NB4 (cell line): ENCODE measurements around the gene CDKN2D.

ENCODE experiments used
- CTCF ChIP-seq: IDR thresholded peaks from one replicate; pipeline ENCODE4 v1.5.1; 2012; ENCODE audit warnings: low read depth, low read length
- MYC ChIP-seq: IDR thresholded peaks from 2 replicates; pipeline ENCODE4 v1.6.1; 2011; ENCODE audit warnings: low read depth, low read length
- POLR2A ChIP-seq: IDR thresholded peaks from 2 replicates; pipeline ENCODE4 v1.6.1; 2011; ENCODE audit warnings: mild to moderate bottlenecking; ENCODE audit not compliant: insufficient read length; ENCODE audit errors: extremely low read depth

- no peak for TF ChIP-seq CTCF
- TF ChIP-seq MYC, result no peak
- TF ChIP-seq POLR2A, result no peak
These were observed 1.1 kb downstream of the CDKN2D start for GRCh38 chr19:10567656-10568055.
